Panc1 (cell line): ENCODE measurements around the gene TNFRSF18. TPM values are rescaled to one million over a fixed set of nuclear protein-coding genes. Genes with fewer than 3 reads are reported as not detected.

Experiments used
- ATAC-seq: fragments of 200-7000 bp; cut with Tn5 transposase; 2 replicates; pipeline ENCODE4 v1.9.1; 2020; ENCODE audit warnings: mild to moderate bottlenecking, moderate library complexity
- BruUV-seq: library from RNA; stranded (reverse); fragments of 400-500 nt; replicated peaks from 2 replicates; lab custom pipeline; 2021; lab: Mats Ljungman, UMichigan
- CTCF ChIA-PET: fragments of 300-600 bp; sonication (Branson Sonifier 250); formaldehyde crosslinking; loops from one replicate; lab custom pipeline; 2022; ENCODE audit warnings: antibody characterized with exemption; lab: Charles Lee
- POLR2A ChIA-PET: fragments of 300-600 bp; sonication (Branson Sonifier 250); formaldehyde crosslinking; loops from one replicate; lab custom pipeline; 2022; ENCODE audit warnings: antibody characterized with exemption; lab: Charles Lee
- DNase-seq: peaks from one replicate; pipeline ENCODE4 v3.0.0-alpha.2; 2010; ENCODE audit warnings: low read depth, low spot score
- H3K27ac ChIP-seq: 2 replicates; pipeline ENCODE4 v1.5.1; 2011; ENCODE audit warnings: mild to moderate bottlenecking, low read length, inconsistent platforms
- H3K27me3 ChIP-seq: fragments of 200-500 bp; sonication (Bioruptor generic); 2 replicates; pipeline ENCODE4 v1.6.0; 2014; ENCODE audit warnings: low read length, inconsistent platforms; ENCODE audit not compliant: control insufficient read depth, insufficient read depth
- H3K36me3 ChIP-seq: fragments of 200-500 bp; sonication (Bioruptor generic); 2 replicates; pipeline ENCODE4 v1.5.1; 2014; ENCODE audit warnings: inconsistent platforms, mild to moderate bottlenecking, low read length, moderate library complexity; ENCODE audit not compliant: control insufficient read depth, insufficient read depth
- H3K4me1 ChIP-seq: 2 replicates; pipeline ENCODE4 v1.5.1; 2011; ENCODE audit warnings: inconsistent platforms, mild to moderate bottlenecking, low read length, moderate library complexity; ENCODE audit not compliant: control insufficient read depth, insufficient read depth
- H3K4me3 ChIP-seq, 2 experiments: 2 replicates each; pipeline ENCODE4 v1.5.1; 2011 to 2012; ENCODE audit warnings: low read depth in 2 of 2, low read length in 2 of 2, mild to moderate bottlenecking in 2 of 2, inconsistent platforms in 1 of 2, moderate library complexity in 1 of 2
- H3K9me3 ChIP-seq: fragments of 200-500 bp; sonication (Bioruptor generic); 2 replicates; pipeline ENCODE4 v1.5.1; 2014; ENCODE audit warnings: low read depth, mild to moderate bottlenecking, inconsistent platforms, low read length, moderate library complexity; ENCODE audit not compliant: control insufficient read depth, insufficient read depth
- POLR2AphosphoS5 ChIP-seq: IDR thresholded peaks from 2 replicates; pipeline ENCODE4 v1.6.1; 2012; ENCODE audit warnings: mild to moderate bottlenecking, low read depth, low read length, moderate library complexity
- SIN3A ChIP-seq: IDR thresholded peaks from 2 replicates; pipeline ENCODE4 v1.6.1; 2012; ENCODE audit warnings: low read depth, mild to moderate bottlenecking, low read length, moderate library complexity, borderline replicate concordance; ENCODE audit not compliant: insufficient read depth
- TCF7L2 ChIP-seq: IDR thresholded peaks from 2 replicates; pipeline ENCODE4 v1.6.1; 2011; ENCODE audit warnings: mild to moderate bottlenecking, low read depth, low read length, inconsistent platforms
- in situ Hi-C: cut with HindIII; loops from 2 replicates; pipeline ENCODE4 v1.10.0; 2016; ENCODE audit warnings: low sequenced_read_pairs, low pct_unique_long_range_greater_than_20kb
- intact Hi-C: fragments of 100-400 bp; cut with micrococcal nuclease; formaldehyde crosslinking; loops from one replicate; pipeline ENCODE4 v1.10.0; 2022; ENCODE audit not compliant: unreplicated experiment
- total RNA-seq: library from RNA; stranded (reverse); gene quantifications from one replicate; pipeline ENCODE4 v1.2.1, GENCODE V29; 2021; ENCODE audit not compliant: unreplicated experiment
- TF ChIP-seq, protein P1 (sequence below), 2 experiments: IDR thresholded peaks; 2 replicates each; pipeline ENCODE4 v1.6.1; 2011 to 2012; ENCODE audit warnings: low read depth in 2 of 2, control low read depth in 1 of 2, low read length in 1 of 2, mild to moderate bottlenecking in 1 of 2, moderate library complexity in 1 of 2; ENCODE audit not compliant: insufficient read depth in 1 of 2
- TF ChIP-seq, protein P2 (sequence below): fragments of 450-650 bp; IDR thresholded peaks from 2 replicates; pipeline ENCODE4 v1.5.1; 2017; ENCODE audit warnings: mild to moderate bottlenecking

The TNFRSF18 gene
- total RNA-seq, 1 experiment from 2014 or later = 4.3 TPM

DNA sequence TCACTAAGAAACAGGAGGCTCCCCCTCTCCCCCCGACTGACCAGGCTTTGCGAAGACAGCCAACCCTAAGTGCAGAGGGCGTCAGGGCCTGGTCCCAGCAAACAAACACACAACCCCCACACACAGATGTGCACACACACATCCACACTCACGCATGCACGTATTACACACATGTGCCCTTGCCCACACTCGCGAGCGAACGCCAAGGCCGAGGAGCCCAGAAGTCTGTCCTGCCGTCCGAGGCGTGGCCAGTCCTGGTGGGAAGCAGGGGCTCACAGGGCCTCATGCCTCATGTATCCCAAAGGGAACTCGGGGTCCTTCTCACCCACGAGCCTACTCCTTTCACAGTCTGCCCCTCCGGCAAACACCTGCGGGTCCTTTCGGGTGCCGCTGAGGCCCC lies 23.4 kb upstream of the TNFRSF18 start:
- ATAC-seq = no peak
- BruUV-seq = no TSS peak
- H3K4me3 ChIP-seq = peak overlapping the region in 1 of 2 experiments; percentile 3; a peak in 1 of 4 replicates

GRCh38 chr1:1228596-1229321 lies 22.4 kb upstream of the TNFRSF18 start:
- ChIA-PET POLR2A (interaction anchor here (0.5 kb wide), 2 partner anchors 51 to 80 kb away, joined by 3 to 4 read pairs; no protein-coding TSS in a partner anchor), CTCF (no interaction called here)
- H3K27ac ChIP-seq = no peak overlapping the region
- H3K4me1 ChIP-seq = peaks cover 11% of the 10 kb centered on the region
- BruUV-seq = no TSS peak
- TF ChIP-seq, protein P1, sequence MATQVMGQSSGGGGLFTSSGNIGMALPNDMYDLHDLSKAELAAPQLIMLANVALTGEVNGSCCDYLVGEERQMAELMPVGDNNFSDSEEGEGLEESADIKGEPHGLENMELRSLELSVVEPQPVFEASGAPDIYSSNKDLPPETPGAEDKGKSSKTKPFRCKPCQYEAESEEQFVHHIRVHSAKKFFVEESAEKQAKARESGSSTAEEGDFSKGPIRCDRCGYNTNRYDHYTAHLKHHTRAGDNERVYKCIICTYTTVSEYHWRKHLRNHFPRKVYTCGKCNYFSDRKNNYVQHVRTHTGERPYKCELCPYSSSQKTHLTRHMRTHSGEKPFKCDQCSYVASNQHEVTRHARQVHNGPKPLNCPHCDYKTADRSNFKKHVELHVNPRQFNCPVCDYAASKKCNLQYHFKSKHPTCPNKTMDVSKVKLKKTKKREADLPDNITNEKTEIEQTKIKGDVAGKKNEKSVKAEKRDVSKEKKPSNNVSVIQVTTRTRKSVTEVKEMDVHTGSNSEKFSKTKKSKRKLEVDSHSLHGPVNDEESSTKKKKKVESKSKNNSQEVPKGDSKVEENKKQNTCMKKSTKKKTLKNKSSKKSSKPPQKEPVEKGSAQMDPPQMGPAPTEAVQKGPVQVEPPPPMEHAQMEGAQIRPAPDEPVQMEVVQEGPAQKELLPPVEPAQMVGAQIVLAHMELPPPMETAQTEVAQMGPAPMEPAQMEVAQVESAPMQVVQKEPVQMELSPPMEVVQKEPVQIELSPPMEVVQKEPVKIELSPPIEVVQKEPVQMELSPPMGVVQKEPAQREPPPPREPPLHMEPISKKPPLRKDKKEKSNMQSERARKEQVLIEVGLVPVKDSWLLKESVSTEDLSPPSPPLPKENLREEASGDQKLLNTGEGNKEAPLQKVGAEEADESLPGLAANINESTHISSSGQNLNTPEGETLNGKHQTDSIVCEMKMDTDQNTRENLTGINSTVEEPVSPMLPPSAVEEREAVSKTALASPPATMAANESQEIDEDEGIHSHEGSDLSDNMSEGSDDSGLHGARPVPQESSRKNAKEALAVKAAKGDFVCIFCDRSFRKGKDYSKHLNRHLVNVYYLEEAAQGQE (IDR thresholded peaks at IDR 0.05; ENCODE audit: insufficient read depth in 1 of 2, low read depth in 2 of 2, low read length in 1 of 2) = no peak
- no peak for TF ChIP-seq SIN3A
- no peak for TF ChIP-seq TCF7L2
- DNase-seq = no peak
- no peak for ATAC-seq
- H3K4me3 ChIP-seq = no peak overlapping the region
- no peaks in the 10 kb centered on the region for H3K9me3 ChIP-seq
- no peaks in the 10 kb centered on the region for H3K27me3 ChIP-seq
- H3K36me3 ChIP-seq = peaks cover 8% of the 10 kb centered on the region; the same call in 1 of the 2 replicates
- intact Hi-C loops (no loop called here), in situ Hi-C loops (no loop called here)

More for the DNA sequence above, 23.4 kb upstream of the TNFRSF18 start:
- H3K4me1 ChIP-seq = peaks cover 18% of the 10 kb centered on the region
- CTCF ChIA-PET = no interaction called here
- no peak for DNase-seq
- intact Hi-C loops (loop anchor here (5.0 kb wide), 1 partner anchor 107 kb away; no protein-coding TSS in a partner anchor), in situ Hi-C loops (no loop called here)
- POLR2A ChIA-PET = interaction anchor here (0.5 kb wide), 1 partner anchor 52 kb away, joined by 4 read pairs; no protein-coding TSS in a partner anchor
- no peaks in the 10 kb centered on the region for H3K9me3 ChIP-seq
- H3K27ac ChIP-seq = no peak overlapping the region; the same call in 1 of the 2 replicates
- no peaks in the 10 kb centered on the region for H3K27me3 ChIP-seq
- H3K36me3 ChIP-seq = peaks cover 8% of the 10 kb centered on the region; the same call in 1 of the 2 replicates
- no peak for TF ChIP-seq POLR2AphosphoS5
- no peak for TF ChIP-seq SIN3A
- no peak for TF ChIP-seq TCF7L2
- TF ChIP-seq, protein P2, sequence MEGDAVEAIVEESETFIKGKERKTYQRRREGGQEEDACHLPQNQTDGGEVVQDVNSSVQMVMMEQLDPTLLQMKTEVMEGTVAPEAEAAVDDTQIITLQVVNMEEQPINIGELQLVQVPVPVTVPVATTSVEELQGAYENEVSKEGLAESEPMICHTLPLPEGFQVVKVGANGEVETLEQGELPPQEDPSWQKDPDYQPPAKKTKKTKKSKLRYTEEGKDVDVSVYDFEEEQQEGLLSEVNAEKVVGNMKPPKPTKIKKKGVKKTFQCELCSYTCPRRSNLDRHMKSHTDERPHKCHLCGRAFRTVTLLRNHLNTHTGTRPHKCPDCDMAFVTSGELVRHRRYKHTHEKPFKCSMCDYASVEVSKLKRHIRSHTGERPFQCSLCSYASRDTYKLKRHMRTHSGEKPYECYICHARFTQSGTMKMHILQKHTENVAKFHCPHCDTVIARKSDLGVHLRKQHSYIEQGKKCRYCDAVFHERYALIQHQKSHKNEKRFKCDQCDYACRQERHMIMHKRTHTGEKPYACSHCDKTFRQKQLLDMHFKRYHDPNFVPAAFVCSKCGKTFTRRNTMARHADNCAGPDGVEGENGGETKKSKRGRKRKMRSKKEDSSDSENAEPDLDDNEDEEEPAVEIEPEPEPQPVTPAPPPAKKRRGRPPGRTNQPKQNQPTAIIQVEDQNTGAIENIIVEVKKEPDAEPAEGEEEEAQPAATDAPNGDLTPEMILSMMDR = no peak
- TF ChIP-seq, protein P1 (IDR thresholded peaks at IDR 0.05; ENCODE audit: insufficient read depth in 1 of 2, low read depth in 2 of 2, low read length in 1 of 2) = no peak
